ENCODE data around the gene GP1BB.

GP1BB gene

GRCh38 chr22:19742160-19743066 lies 19.1 kb downstream of the GP1BB start:
- no peak for DNase-seq

- no peak for DNase-seq
Observed at GRCh38 chr22:19743081-19743480, 19.7 kb downstream of the GP1BB start.

GRCh38 chr22:19743651-19744050 lies 20.3 kb downstream of the GP1BB start:
- no peak for DNase-seq

- no peak for DNase-seq
Observed at GRCh38 chr22:19744350-19745006, 21.1 kb downstream of the GP1BB start.

GRCh38 chr22:19745155-19746101 lies 22.1 kb downstream of the GP1BB start:
- DNase-seq, result no peak

- no peak for DNase-seq
Observed at GRCh38 chr22:19746726-19747125, 23.4 kb downstream of the GP1BB start.

- no peak for DNase-seq
Observed at GRCh38 chr22:19747551-19747950, 24.2 kb downstream of the GP1BB start.

GRCh38 chr22:19748139-19748538 lies 24.8 kb downstream of the GP1BB start:
- no peak for DNase-seq

GRCh38 chr22:19748991-19749664 lies 25.8 kb downstream of the GP1BB start:
- no peak for DNase-seq

GRCh38 chr22:19749876-19750275 lies 26.5 kb downstream of the GP1BB start:
- DNase-seq, result no peak

GRCh38 chr22:19750507-19751490 lies 27.5 kb downstream of the GP1BB start:
- no peak for DNase-seq

GRCh38 chr22:19751497-19752245 lies 28.3 kb downstream of the GP1BB start:
- DNase-seq, result no peak

GRCh38 chr22:19753090-19753842 lies 29.9 kb downstream of the GP1BB start:
- DNase-seq, result no peak

GRCh38 chr22:19753996-19754700 lies 30.8 kb downstream of the GP1BB start:
- no peak for DNase-seq

- DNase-seq, result no peak
Observed at GRCh38 chr22:19754701-19755144, 31.4 kb downstream of the GP1BB start.

GRCh38 chr22:19755145-19755710 lies 31.9 kb downstream of the GP1BB start:
- no peak for DNase-seq

- no peak for DNase-seq
Observed at GRCh38 chr22:19755722-19756287, 32.5 kb downstream of the GP1BB start.
